Body of pancreas (tissue), 4 donors: Measurements from ENCODE around the gene GRXCR2. TPM values are rescaled to one million over a fixed set of nuclear protein-coding genes. Genes with fewer than 3 reads are reported as not detected.
A peak's percentile ranks its signal among the peaks of the same experiment; 100 is the strongest.
"Not testable (repeated sequence)": the region's sequence is repeated elsewhere in the genome, so short reads cannot be mapped to it uniquely, and the experiment has no call there.

Source experiments
- ATAC-seq: fragments of 150-250 bp; one replicate; pipeline ENCODE4 v1.9.1; 2016
- DNase-seq, 4 donors: peaks; one replicate each; pipeline ENCODE4 v3.0.0-alpha.2; 2019
- H3K27ac ChIP-seq, 4 donors: fragments of 200-600 bp; sonication (generic); 1 replicate in 3 of 4; 2 replicates in 1 of 4; pipeline versions ENCODE4 v1.5.1 to v1.6.1; 2016 to 2019; ENCODE audit warnings: mild to moderate bottlenecking in 1 of 4, mixed read lengths in 1 of 4, moderate library complexity in 1 of 4
- H3K27me3 ChIP-seq, 2 donors: fragments of 200-600 bp; sonication (generic); one replicate each; pipeline ENCODE4 v1.6.0; 2016; ENCODE audit warnings: mild to moderate bottlenecking in 1 of 2
- H3K36me3 ChIP-seq, 2 donors: fragments of 200-600 bp; sonication (generic); replicated peaks in 1 of 2; 2 replicates each; pipeline ENCODE4 v1.5.1; 2016; ENCODE audit warnings: low read depth in 2 of 2; ENCODE audit not compliant: insufficient read depth in 1 of 2
- H3K4me1 ChIP-seq: fragments of 200-600 bp; sonication (generic); one replicate; pipeline ENCODE4 v1.6.0; 2016
- H3K4me3 ChIP-seq, 2 donors: fragments of 200-600 bp; sonication (generic); 1 replicate in 1 of 2; 2 replicates in 1 of 2; pipeline ENCODE4 v1.5.1; 2016 to 2019
- H3K9me3 ChIP-seq, 3 donors: fragments of 200-600 bp; sonication (generic); 1 replicate in 2 of 3; 2 replicates in 1 of 3; pipeline ENCODE4 v1.5.1; 2016
- POLR2A ChIP-seq, 3 donors: fragments of 450-650 bp; IDR thresholded peaks; one replicate each; pipeline ENCODE4 v1.6.1; 2016; ENCODE audit warnings: antibody characterized with exemption in 3 of 3, mild to moderate bottlenecking in 2 of 3
- WGBS, 2 donors: methylation state at CpG; one replicate each; pipeline ENCODE4 v1.1.5; 2017; 5-methylcytosine and 5-hydroxymethylcytosine counted together
- intact Hi-C: fragments of 100-400 bp; cut with DNase I; formaldehyde crosslinking; loops from one replicate; pipeline ENCODE4 v1.15.1; 2023
- total RNA-seq, 2 donors: library from RNA; depleted of rRNA; stranded (reverse); fragments of >200 nt; gene quantifications; one replicate each; pipeline ENCODE4 v1.1.0, GENCODE V29; 2016
- TF ChIP-seq, protein P1 (sequence below), 7 experiments: fragments of 450-650 bp in 4 of 7; fragments of 200-600 bp in 3 of 7; sonication (generic) in 3 of 7; IDR thresholded peaks; one replicate each; pipeline ENCODE4 v1.5.1; 2016 to 2019; ENCODE audit warnings: antibody characterized with exemption in 7 of 7

GRXCR2 gene
- total RNA-seq, 2 donors from 2014 or later, result not detected

DNA sequence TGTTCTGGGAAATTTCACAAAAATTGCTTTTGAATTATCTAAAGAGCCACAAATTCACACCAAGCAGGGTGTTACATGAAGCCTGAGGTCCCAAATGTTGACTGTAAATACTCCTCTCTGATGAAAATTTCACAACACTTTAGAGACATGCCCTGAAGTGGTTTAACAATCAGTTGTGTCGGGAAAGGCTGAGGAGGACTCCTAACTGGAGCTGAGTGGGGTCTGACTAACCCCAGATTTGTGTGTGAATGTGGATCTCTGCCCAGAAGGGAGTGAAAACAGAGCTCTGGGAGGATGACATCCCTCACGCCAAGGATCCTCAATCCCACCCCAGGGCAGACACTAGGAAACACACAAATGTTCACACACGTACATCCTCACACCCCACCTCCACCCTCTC, 31.1 kb upstream of the GRXCR2 start:
- no peak for ATAC-seq
- intact Hi-C loops, result no loop called here
- Histone ChIP-seq H3K27me3 (no peaks in the 10 kb centered on the region), H3K9me3 (no peaks in the 10 kb centered on the region), H3K36me3 (no peaks in the 10 kb centered on the region), H3K4me3 (no peak overlapping the region), H3K4me1 (peaks cover 4% of the 10 kb centered on the region), H3K27ac (no peak overlapping the region)
- WGBS, 2 donors, result 75 to 94% methylated on average over 3 of the region's 3 CpGs
- DNase-seq, result no peak
- TF ChIP-seq POLR2A (IDR thresholded peaks at IDR 0.05), result no peak
- TF ChIP-seq, protein P1, sequence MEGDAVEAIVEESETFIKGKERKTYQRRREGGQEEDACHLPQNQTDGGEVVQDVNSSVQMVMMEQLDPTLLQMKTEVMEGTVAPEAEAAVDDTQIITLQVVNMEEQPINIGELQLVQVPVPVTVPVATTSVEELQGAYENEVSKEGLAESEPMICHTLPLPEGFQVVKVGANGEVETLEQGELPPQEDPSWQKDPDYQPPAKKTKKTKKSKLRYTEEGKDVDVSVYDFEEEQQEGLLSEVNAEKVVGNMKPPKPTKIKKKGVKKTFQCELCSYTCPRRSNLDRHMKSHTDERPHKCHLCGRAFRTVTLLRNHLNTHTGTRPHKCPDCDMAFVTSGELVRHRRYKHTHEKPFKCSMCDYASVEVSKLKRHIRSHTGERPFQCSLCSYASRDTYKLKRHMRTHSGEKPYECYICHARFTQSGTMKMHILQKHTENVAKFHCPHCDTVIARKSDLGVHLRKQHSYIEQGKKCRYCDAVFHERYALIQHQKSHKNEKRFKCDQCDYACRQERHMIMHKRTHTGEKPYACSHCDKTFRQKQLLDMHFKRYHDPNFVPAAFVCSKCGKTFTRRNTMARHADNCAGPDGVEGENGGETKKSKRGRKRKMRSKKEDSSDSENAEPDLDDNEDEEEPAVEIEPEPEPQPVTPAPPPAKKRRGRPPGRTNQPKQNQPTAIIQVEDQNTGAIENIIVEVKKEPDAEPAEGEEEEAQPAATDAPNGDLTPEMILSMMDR (IDR thresholded peaks at IDR 0.05), result no peak

DNA sequence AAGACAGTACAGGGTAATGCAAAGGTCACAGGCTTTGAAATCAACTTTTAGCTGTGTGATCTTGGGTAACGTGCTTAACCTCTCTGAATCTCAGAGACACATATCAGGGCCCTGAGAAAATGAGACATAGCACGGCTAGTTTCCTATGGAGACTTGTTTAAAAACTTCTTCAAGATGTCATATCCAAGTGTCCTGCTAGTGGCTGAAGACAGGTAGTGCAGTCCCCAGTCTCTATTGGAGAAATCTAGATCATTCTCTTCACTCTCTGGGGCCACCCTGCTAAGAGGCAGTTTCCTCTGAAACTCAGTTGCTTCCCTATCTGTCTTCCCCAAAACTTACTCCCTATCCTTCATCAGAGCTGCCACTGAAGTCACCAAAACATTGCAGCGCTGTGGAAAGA, 30.3 kb upstream of the GRXCR2 start:
- TF ChIP-seq, protein P1 (IDR thresholded peaks at IDR 0.05), result peak in 2 of 7 experiments; percentile 16 to 18
- TF ChIP-seq POLR2A (IDR thresholded peaks at IDR 0.05), result no peak
- intact Hi-C loops, result no loop called here
- no peak for ATAC-seq
- no peak overlapping the region for H3K27ac ChIP-seq
- peaks cover 4% of the 10 kb centered on the region for H3K4me1 ChIP-seq
- DNase-seq, result no peak
- no peak overlapping the region for H3K4me3 ChIP-seq
- H3K27me3 ChIP-seq, result no peaks in the 10 kb centered on the region
- no peaks in the 10 kb centered on the region for H3K9me3 ChIP-seq
- 83 to 90% methylated on average over 3 of the region's 3 CpGs for WGBS, 2 donors
- no peaks in the 10 kb centered on the region for H3K36me3 ChIP-seq

DNA sequence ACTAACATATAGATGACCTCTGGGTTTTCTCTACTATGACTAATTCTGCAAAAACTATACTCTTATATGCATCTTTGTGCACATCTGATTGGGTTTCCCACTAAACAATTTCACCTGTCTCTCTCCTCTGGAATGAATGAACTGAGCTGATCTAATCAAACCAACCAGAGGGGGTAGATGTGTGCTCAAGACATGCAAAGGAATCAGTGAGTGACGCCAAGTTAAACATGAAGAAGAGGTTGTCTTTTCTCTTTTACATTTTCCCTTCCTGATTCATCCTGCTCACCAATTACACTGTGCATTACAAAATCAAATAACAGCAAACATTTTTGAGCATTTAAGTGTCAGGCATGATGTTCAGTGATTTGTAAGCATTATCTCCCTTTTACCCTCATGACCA, 29.6 kb upstream of the GRXCR2 start:
- 74 to 87% methylated on average over 1 of the region's 1 CpG for WGBS, 2 donors
- ATAC-seq (no peak), DNase-seq (no peak)
- intact Hi-C loops, result no loop called here
- H3K4me3 ChIP-seq, result no peak overlapping the region
- H3K9me3 ChIP-seq, result no peaks in the 10 kb centered on the region
- no peaks in the 10 kb centered on the region for H3K27me3 ChIP-seq
- TF ChIP-seq POLR2A (IDR thresholded peaks at IDR 0.05), result no peak
- TF ChIP-seq, protein P1 (IDR thresholded peaks at IDR 0.05), result no peak
- H3K4me1 ChIP-seq, result peaks cover 4% of the 10 kb centered on the region
- H3K36me3 ChIP-seq, result no peaks in the 10 kb centered on the region
- no peak overlapping the region for H3K27ac ChIP-seq

DNA sequence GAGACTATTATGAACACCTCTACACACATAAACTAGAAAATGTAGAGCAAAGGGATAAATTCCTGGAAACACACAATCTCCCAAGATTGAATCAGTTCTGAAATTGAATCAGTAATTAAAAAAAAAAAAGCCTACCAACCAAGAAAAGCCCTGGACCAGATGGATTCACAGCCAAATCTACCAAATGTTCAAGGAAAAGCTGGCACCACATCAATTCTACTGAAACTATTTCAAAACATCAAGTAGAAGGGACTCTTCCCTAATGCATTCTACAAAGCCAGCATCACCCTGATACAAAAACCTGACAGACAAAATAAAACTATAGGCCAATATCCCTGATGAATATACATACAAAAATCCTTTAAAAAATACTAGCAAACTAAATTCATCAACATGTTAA, 25.4 kb upstream of the GRXCR2 start:
- no peaks in the 10 kb centered on the region for H3K36me3 ChIP-seq
- H3K4me1 ChIP-seq, result no peaks in the 10 kb centered on the region
- intact Hi-C loops, result no loop called here
- no peak for DNase-seq
- no peak for ATAC-seq
- H3K27me3 ChIP-seq, result no peaks in the 10 kb centered on the region
- TF ChIP-seq, protein P1 (IDR thresholded peaks at IDR 0.05), result no peak
- TF ChIP-seq POLR2A (IDR thresholded peaks at IDR 0.05), result no peak
- H3K4me3 ChIP-seq, result no peak overlapping the region
- H3K27ac ChIP-seq, result no peak overlapping the region
- no peaks in the 10 kb centered on the region for H3K9me3 ChIP-seq

DNA sequence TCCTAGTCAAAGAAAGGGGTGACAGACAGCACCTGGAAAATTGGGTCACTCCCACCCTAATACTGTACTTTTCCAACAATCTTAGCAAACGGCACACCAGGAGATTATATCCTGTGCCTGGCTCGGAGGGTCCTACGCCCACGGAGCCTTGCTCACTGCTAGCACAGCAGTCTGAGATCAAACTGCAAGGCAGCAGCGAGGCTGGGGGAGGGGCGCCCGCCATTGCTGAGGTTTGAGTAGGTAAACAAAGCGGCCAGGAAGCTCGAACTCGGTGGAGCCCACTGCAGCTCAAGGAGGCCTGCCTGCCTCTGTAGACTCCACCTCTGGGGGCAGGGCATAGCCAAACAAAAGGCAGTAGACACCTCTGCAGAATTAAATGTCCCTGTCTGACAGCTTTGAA, 18.6 kb upstream of the GRXCR2 start:
- H3K4me1 ChIP-seq, H3K9me3 ChIP-seq, DNase-seq, H3K36me3 ChIP-seq, intact Hi-C loops, H3K27ac ChIP-seq, H3K4me3 ChIP-seq, H3K27me3 ChIP-seq, ATAC-seq: not testable (repeated sequence)
- WGBS, 2 donors, result 92 to 97% methylated on average over 9 to 10 of the region's 10 CpGs
